ACC112 (cell line): ENCODE measurements around the gene ZNG1F.
"Not testable (repeated sequence)": the region's sequence is repeated elsewhere in the genome, so short reads cannot be mapped to it uniquely, and the experiment has no call there.

Experiments used
- H2AFZ ChIP-seq: fragments of 200-600 bp; sonication (generic); one replicate; pipeline ENCODE4 v1.6.0; 2017; ENCODE audit warnings: antibody characterized with exemption, low read length; ENCODE audit not compliant: unreplicated experiment
- H3K27ac ChIP-seq: fragments of 200-600 bp; sonication (generic); 2 replicates; pipeline ENCODE4 v1.5.1; 2014; ENCODE audit warnings: low read depth, mild to moderate bottlenecking, antibody characterized with exemption, low read length, moderate library complexity
- H3K27me3 ChIP-seq: fragments of 200-600 bp; sonication (generic); 2 replicates; pipeline ENCODE4 v1.6.1; 2014; ENCODE audit warnings: mild to moderate bottlenecking, antibody characterized with exemption, low read length, moderate library complexity, mixed read lengths; ENCODE audit not compliant: insufficient read depth
- H3K36me3 ChIP-seq: fragments of 200-600 bp; sonication (generic); 2 replicates; pipeline ENCODE4 v1.6.1; 2016; ENCODE audit warnings: mild to moderate bottlenecking, antibody characterized with exemption, low read length, moderate library complexity, mixed read lengths; ENCODE audit not compliant: insufficient read depth
- H3K4me1 ChIP-seq: fragments of 200-600 bp; sonication (generic); one replicate; pipeline ENCODE4 v1.6.1; 2016; ENCODE audit warnings: low read length, mixed read lengths; ENCODE audit not compliant: insufficient read depth, unreplicated experiment, control insufficient read depth
- H3K4me3 ChIP-seq: fragments of 200-600 bp; sonication (generic); 2 replicates; pipeline ENCODE4 v1.5.1; 2014; ENCODE audit warnings: mild to moderate bottlenecking, low read depth, low read length
- H3K79me2 ChIP-seq: fragments of 200-600 bp; sonication (generic); one replicate; pipeline ENCODE4 v1.6.0; 2016; ENCODE audit warnings: low read length; ENCODE audit not compliant: control insufficient read depth, unreplicated experiment, insufficient read depth

Gene ZNG1F

GRCh38 chr9:41119719-41120118 lies 69.4 kb downstream of the ZNG1F start:
- not testable (repeated sequence) for H3K4me3 ChIP-seq, H2AFZ ChIP-seq, H3K27ac ChIP-seq, H3K4me1 ChIP-seq, H3K36me3 ChIP-seq, H3K79me2 ChIP-seq, H3K27me3 ChIP-seq

DNA sequence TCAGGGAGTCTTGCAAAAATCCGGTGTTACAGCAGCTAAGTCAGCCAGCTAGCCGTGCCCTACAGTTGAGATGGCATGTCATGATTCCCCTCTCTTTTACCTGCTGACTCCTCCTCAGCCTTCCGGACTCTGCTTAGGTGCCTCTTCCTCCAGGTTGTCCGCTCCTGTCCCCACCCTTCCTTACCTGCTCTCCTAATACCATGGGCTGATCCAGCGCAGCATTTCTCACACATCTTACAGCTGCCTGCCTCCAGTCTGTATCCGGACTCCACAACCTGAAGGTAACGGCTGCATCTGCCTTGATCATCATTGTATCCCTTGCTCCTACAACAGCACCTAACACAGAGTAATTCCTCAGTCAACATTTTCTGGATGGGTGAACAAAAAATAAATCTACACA lies 69.8 kb downstream of the ZNG1F start:
- not testable (repeated sequence) for H3K4me3 ChIP-seq

GRCh38 chr9:41113348-41113747 lies 75.8 kb downstream of the ZNG1F start:
- not testable (repeated sequence) for H3K36me3 ChIP-seq, H2AFZ ChIP-seq, H3K4me1 ChIP-seq, H3K27me3 ChIP-seq, H3K27ac ChIP-seq, H3K4me3 ChIP-seq, H3K79me2 ChIP-seq

More for the DNA sequence above, 69.8 kb downstream of the ZNG1F start:
- H3K79me2 ChIP-seq, H2AFZ ChIP-seq, H3K36me3 ChIP-seq, H3K4me1 ChIP-seq, H3K27ac ChIP-seq, H3K27me3 ChIP-seq: not testable (repeated sequence)

- not testable (repeated sequence) for H3K27ac ChIP-seq, H3K4me1 ChIP-seq, H3K4me3 ChIP-seq, H3K27me3 ChIP-seq, H3K79me2 ChIP-seq, H3K36me3 ChIP-seq, H2AFZ ChIP-seq
These were observed 77.7 kb downstream of the ZNG1F start for GRCh38 chr9:41111414-41111813.

GRCh38 chr9:41110913-41111312 lies 78.2 kb downstream of the ZNG1F start:
- H3K27ac ChIP-seq, H3K4me3 ChIP-seq, H3K36me3 ChIP-seq, H3K79me2 ChIP-seq, H2AFZ ChIP-seq, H3K27me3 ChIP-seq, H3K4me1 ChIP-seq: not testable (repeated sequence)

DNA sequence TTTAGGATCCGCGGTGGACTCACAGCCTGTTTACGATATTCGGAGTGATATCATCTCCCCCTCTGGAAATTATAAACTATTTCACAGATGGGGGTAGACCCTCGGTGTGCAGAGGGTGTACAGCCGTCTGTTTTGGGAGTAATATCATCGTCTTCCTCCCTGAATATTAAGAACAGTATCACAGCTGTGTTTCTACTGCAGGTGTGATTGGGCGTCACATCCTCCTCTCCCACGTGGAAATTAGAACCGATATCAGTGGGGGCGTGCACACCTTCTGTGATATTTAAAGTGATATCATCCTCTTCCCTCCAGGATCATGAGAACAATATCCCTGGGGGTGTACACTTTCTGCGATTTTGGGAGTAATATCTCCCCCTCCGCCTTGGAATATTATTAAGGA lies 79.9 kb downstream of the ZNG1F start:
- H3K27me3 ChIP-seq, H2AFZ ChIP-seq, H3K79me2 ChIP-seq, H3K36me3 ChIP-seq, H3K4me1 ChIP-seq, H3K27ac ChIP-seq, H3K4me3 ChIP-seq: not testable (repeated sequence)

DNA sequence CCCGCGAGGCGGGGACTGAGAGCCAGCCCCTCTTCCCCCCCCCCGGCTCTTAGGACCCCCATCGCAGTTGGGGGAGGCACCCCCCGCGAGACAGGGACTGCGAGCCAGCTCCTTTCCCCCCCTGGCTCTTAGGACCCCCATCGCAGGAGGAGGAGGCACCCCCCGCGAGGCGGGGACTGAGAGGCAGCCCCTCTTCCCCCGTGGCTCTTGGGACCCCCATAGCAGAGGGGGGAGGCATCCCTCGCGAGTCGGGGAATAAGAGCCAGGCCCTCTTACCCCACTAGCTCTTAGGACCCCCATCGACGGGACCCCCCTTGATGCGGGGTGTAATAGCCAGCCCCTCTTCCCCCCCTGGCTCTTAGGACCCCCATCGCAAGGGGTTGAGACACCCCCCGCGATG lies 80.3 kb downstream of the ZNG1F start:
- not testable (repeated sequence) for H3K79me2 ChIP-seq, H3K36me3 ChIP-seq, H3K27me3 ChIP-seq, H3K4me3 ChIP-seq, H2AFZ ChIP-seq, H3K4me1 ChIP-seq, H3K27ac ChIP-seq

DNA sequence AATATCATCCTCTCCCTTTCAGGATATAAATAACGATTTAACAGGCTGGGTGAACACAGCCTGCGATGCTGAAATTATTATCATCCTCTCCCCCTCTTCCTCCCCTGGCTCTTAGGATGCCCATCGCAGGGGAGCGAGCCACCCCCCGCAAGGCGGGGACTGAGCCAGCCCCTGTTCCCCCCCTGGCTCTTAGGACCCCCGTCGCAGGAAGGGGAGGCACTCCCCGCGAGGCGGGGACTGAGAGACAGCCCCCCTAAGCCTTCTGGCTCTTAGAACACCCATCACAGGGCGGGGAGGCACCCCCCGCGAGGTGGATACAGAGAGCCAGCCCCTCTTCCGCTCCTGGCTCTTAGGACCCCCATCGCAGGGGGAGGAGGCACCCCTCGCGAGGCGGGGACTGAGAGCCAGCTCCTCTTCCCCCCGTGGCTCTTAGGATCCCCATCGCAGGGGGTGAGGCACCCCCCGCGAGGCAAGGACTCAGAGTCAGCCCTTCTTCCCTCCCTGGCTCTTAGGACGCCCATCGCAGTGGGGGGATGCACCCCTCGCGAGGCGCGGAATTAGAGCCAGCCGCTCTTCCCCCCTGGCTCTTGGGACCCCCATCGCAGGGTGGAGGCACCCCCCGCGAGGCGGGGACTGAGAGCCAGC lies 82.5 kb downstream of the ZNG1F start:
- H3K27ac ChIP-seq, H3K79me2 ChIP-seq, H3K36me3 ChIP-seq, H3K4me1 ChIP-seq, H3K27me3 ChIP-seq, H3K4me3 ChIP-seq, H2AFZ ChIP-seq: not testable (repeated sequence)

DNA sequence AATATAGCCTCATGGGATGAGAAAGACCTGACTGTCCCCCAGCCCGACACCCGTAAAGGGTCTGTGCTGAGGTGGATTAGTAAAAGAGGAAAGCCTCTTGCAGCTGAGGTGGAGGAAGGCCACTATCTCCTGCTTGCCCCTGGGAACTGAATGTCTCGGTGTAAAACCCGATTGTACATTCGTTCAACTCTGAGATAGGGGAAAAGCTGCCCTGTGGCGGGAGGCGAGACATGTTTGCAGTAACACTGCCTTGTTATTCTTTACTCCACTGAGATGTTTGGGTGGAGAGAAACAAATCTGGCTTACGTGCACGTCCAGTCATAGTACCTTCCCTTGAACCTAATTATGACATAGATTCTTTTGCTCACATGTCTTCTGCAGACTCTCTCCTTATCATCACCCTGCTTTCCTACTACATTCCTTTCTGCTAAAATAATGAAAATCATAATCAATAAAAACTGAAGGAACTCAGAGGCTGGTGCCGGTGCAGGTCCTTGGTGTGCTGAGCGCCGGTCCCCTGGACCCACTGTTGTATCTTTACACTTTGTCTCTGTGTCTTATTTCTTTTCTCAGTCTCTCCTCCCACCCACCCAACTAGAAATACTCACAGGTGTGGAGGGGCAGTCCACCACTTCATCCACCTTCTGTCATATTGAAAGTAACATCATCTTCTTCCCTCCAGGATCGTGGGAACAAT lies 83.4 kb downstream of the ZNG1F start:
- not testable (repeated sequence) for H3K27ac ChIP-seq, H3K4me1 ChIP-seq, H3K79me2 ChIP-seq, H2AFZ ChIP-seq, H3K27me3 ChIP-seq, H3K4me3 ChIP-seq, H3K36me3 ChIP-seq

DNA sequence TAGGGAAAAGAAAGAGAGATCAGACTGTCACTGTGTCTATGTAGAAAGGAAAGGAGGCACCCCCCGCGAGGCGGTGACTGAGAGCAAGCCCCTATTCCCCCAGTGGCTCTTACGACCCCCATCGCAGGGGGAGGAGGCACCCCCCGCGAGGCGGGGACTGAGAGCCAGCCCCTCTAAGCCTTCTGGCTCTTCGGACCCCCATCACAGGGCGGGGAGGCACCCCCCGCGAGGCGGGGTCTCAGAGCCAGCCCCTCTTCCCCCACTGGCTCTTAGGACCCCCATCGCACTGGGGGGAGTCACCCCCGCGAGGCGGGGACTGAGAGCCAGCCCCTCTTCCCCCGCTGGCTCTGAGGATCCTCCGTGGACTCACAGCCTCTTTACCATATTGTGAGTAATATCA lies 84.6 kb downstream of the ZNG1F start:
- not testable (repeated sequence) for H3K4me3 ChIP-seq, H3K36me3 ChIP-seq, H3K4me1 ChIP-seq, H2AFZ ChIP-seq, H3K27ac ChIP-seq, H3K27me3 ChIP-seq, H3K79me2 ChIP-seq

GRCh38 chr9:41100508-41100907 lies 88.6 kb downstream of the ZNG1F start:
- not testable (repeated sequence) for H3K4me3 ChIP-seq, H3K27me3 ChIP-seq, H2AFZ ChIP-seq, H3K27ac ChIP-seq, H3K4me1 ChIP-seq, H3K79me2 ChIP-seq, H3K36me3 ChIP-seq
